ENCODE measurements around the gene AJM1.

GRCh38 chr9:136839229-136840139 is 2.8 kb upstream of the AJM1 start:
- no peak for TF ChIP-seq MAX (IDR thresholded peaks at IDR 0.05)
- TF ChIP-seq REST (IDR thresholded peaks at IDR 0.05; ENCODE audit: low read depth), result no peak
- no peak for TF ChIP-seq EP300 (IDR thresholded peaks at IDR 0.05; ENCODE audit: borderline replicate concordance)
- TF ChIP-seq RAD21 (IDR thresholded peaks at IDR 0.05; ENCODE audit: low read depth), result no peak
- TF ChIP-seq TCF12 (IDR thresholded peaks at IDR 0.05; ENCODE audit: low read depth), result no peak
- no peak for TF ChIP-seq TAF1 (IDR thresholded peaks at IDR 0.05; ENCODE audit: low read depth)
- no peak for TF ChIP-seq CREB1 (IDR thresholded peaks at IDR 0.05; ENCODE audit: low read depth)
- TF ChIP-seq CEBPB (IDR thresholded peaks at IDR 0.05), result no peak
